Naive B cell (primary cell): ENCODE data around the gene SC5D. TPM values are rescaled to one million over a fixed set of nuclear protein-coding genes. Genes with fewer than 3 reads are reported as not detected.

Experiments used
- ATAC-seq, 2 donors: fragments of 150-1000 bp; cut with Tn5 transposase; 2 replicates each; pipeline ENCODE4 v1.10.0; 2021; ENCODE audit warnings: low read depth in 2 of 2, mild to moderate bottlenecking in 2 of 2, moderate library complexity in 2 of 2
- DNase-seq: peaks from one replicate; pipeline ENCODE4 v3.0.0; 2022
- H3K27ac Mint-ChIP-seq, 6 donors: one replicate each; pipeline ENCODE4 v1.8.0; 2020 to 2022; ENCODE audit warnings: mild to moderate bottlenecking in 6 of 6, mixed read lengths in 6 of 6, moderate library complexity in 5 of 6, inconsistent platforms in 2 of 6
- H3K27me3 Mint-ChIP-seq, 3 donors: one replicate each; pipeline ENCODE4 v1.8.0; 2021 to 2022; ENCODE audit warnings: mixed read lengths in 3 of 3, mild to moderate bottlenecking in 1 of 3
- H3K36me3 Mint-ChIP-seq, 2 donors: one replicate each; pipeline ENCODE4 v1.8.0; 2020 to 2022; ENCODE audit warnings: mixed read lengths in 2 of 2, inconsistent platforms in 1 of 2, mild to moderate bottlenecking in 1 of 2
- H3K4me1 Mint-ChIP-seq, 3 donors: one replicate each; pipeline ENCODE4 v1.8.0; 2020 to 2022; ENCODE audit warnings: mixed read lengths in 3 of 3, inconsistent platforms in 1 of 3, mild to moderate bottlenecking in 1 of 3, moderate library complexity in 1 of 3
- H3K4me3 Mint-ChIP-seq, 8 donors: one replicate each; pipeline ENCODE4 v1.8.0; 2020 to 2022; ENCODE audit warnings: mild to moderate bottlenecking in 8 of 8, mixed read lengths in 8 of 8, moderate library complexity in 8 of 8, inconsistent platforms in 2 of 8
- H3K9me3 Mint-ChIP-seq, 7 donors: one replicate each; pipeline ENCODE4 v1.8.0; 2020 to 2022; ENCODE audit warnings: mixed read lengths in 7 of 7, mild to moderate bottlenecking in 5 of 7, inconsistent platforms in 2 of 7, moderate library complexity in 1 of 7
- polyA plus RNA-seq, 6 donors: library from polyadenylated mRNA; unstranded; fragments of 300-500 nt; fragmentation: Illumina TruSeq; gene quantifications; one replicate each; pipeline ENCODE4 v1.2.3, GENCODE V29; 2021; ENCODE audit warnings: low read depth in 6 of 6

The SC5D gene
- polyA plus RNA-seq, 6 donors from 2014 or later = 11.1 to 17.6 (median 14.9) TPM

- ATAC-seq = no peak
- peaks cover 7 to 22% (median 15%) of the 10 kb centered on the region in 7 donors for H3K9me3 Mint-ChIP-seq
- H3K36me3 Mint-ChIP-seq = peaks cover 0 to 20% of the 10 kb centered on the region in 2 donors
- H3K4me3 Mint-ChIP-seq = no peak overlapping the region
- H3K4me1 Mint-ChIP-seq = no peaks in the 10 kb centered on the region
- H3K27me3 Mint-ChIP-seq = peaks cover 46 to 88% (median 74%) of the 10 kb centered on the region in 3 donors
- no peak overlapping the region for H3K27ac Mint-ChIP-seq
- DNase-seq = no peak
Observed at GRCh38 chr11:121265586-121265985, 27.0 kb upstream of the SC5D start.

- peaks cover 0 to 5% (median under 1%) of the 10 kb centered on the region in 7 donors for H3K9me3 Mint-ChIP-seq
- H3K4me3 Mint-ChIP-seq = no peak overlapping the region
- peaks cover 0 to 2% (median 0%) of the 10 kb centered on the region in 3 donors for H3K4me1 Mint-ChIP-seq
- H3K27ac Mint-ChIP-seq = no peak overlapping the region
- peaks cover 0 to 3% of the 10 kb centered on the region in 2 donors for H3K36me3 Mint-ChIP-seq
- DNase-seq = no peak
- ATAC-seq = no peak
- H3K27me3 Mint-ChIP-seq = peaks cover 37 to 81% (median 65%) of the 10 kb centered on the region in 3 donors
Observed at GRCh38 chr11:121268581-121268980, 24.0 kb upstream of the SC5D start.

- no peak overlapping the region for H3K4me3 Mint-ChIP-seq
- H3K27me3 Mint-ChIP-seq = peaks cover 36 to 71% (median 61%) of the 10 kb centered on the region in 3 donors
- no peak for ATAC-seq
- peaks cover 0 to 2% (median 0%) of the 10 kb centered on the region in 3 donors for H3K4me1 Mint-ChIP-seq
- DNase-seq = no peak
- no peaks in the 10 kb centered on the region for H3K36me3 Mint-ChIP-seq
- no peaks in the 10 kb centered on the region for H3K9me3 Mint-ChIP-seq
- no peak overlapping the region for H3K27ac Mint-ChIP-seq
Observed at GRCh38 chr11:121270001-121270678, 22.4 kb upstream of the SC5D start.

GRCh38 chr11:121274332-121274991, 18.1 kb upstream of the SC5D start:
- Mint-ChIP-seq H3K27ac (no peak overlapping the region), H3K36me3 (peaks cover 0 to 10% of the 10 kb centered on the region in 2 donors), H3K4me3 (no peak overlapping the region), H3K27me3 (peaks cover 5 to 55% (median 41%) of the 10 kb centered on the region in 3 donors), H3K4me1 (peaks cover 0 to 2% (median 0%) of the 10 kb centered on the region in 3 donors), H3K9me3 (peaks cover 0 to 16% (median 7%) of the 10 kb centered on the region in 7 donors)
- ATAC-seq = no peak
- no peak for DNase-seq

- H3K27me3 Mint-ChIP-seq = peaks cover 24 to 82% (median 71%) of the 10 kb centered on the region in 3 donors
- H3K4me3 Mint-ChIP-seq = no peak overlapping the region
- H3K9me3 Mint-ChIP-seq = peaks cover 4 to 15% (median 10%) of the 10 kb centered on the region in 7 donors
- no peak overlapping the region for H3K27ac Mint-ChIP-seq
- ATAC-seq (no peak), DNase-seq (no peak)
- peaks cover 0 to 7% (median 6%) of the 10 kb centered on the region in 3 donors for H3K4me1 Mint-ChIP-seq
- H3K36me3 Mint-ChIP-seq = peaks cover 4 to 21% of the 10 kb centered on the region in 2 donors
Observed at GRCh38 chr11:121281698-121282097, 10.9 kb upstream of the SC5D start.

GRCh38 chr11:121282386-121282785, 10.2 kb upstream of the SC5D start:
- Mint-ChIP-seq H3K4me3 (no peak overlapping the region), H3K36me3 (peaks cover 4 to 21% of the 10 kb centered on the region in 2 donors), H3K9me3 (peaks cover 4 to 14% (median 10%) of the 10 kb centered on the region in 7 donors), H3K4me1 (peaks cover 0 to 7% (median 6%) of the 10 kb centered on the region in 3 donors), H3K27ac (no peak overlapping the region), H3K27me3 (peaks cover 24 to 76% (median 71%) of the 10 kb centered on the region in 3 donors)
- ATAC-seq (no peak), DNase-seq (no peak)

- Mint-ChIP-seq H3K36me3 (peaks cover 4 to 21% of the 10 kb centered on the region in 2 donors), H3K4me1 (peaks cover 0 to 7% (median 6%) of the 10 kb centered on the region in 3 donors), H3K27me3 (peaks cover 24 to 70% (median 70%) of the 10 kb centered on the region in 3 donors), H3K4me3 (peak overlapping the region in 1 of 8 donors; percentile 53), H3K27ac (peak overlapping the region in 2 of 6 donors; percentile 13 to 53), H3K9me3 (peaks cover 3 to 13% (median 9%) of the 10 kb centered on the region in 7 donors)
- DNase-seq = no peak
- peak; percentile 39 to 73 for ATAC-seq
Observed at GRCh38 chr11:121282886-121283502, 9.6 kb upstream of the SC5D start.

- H3K27ac Mint-ChIP-seq = peak overlapping the region in 4 of 6 donors; percentile 59 to 100 (median 100)
- H3K4me3 Mint-ChIP-seq = peak overlapping the region in 5 of 8 donors; percentile 92 to 99 (median 98)
- peaks cover 0 to 5% of the 10 kb centered on the region in 2 donors for H3K36me3 Mint-ChIP-seq
- no peak for ATAC-seq
- H3K9me3 Mint-ChIP-seq = peaks cover 0 to 2% (median 0%) of the 10 kb centered on the region in 7 donors
- peaks cover 24 to 42% (median 35%) of the 10 kb centered on the region in 3 donors for H3K4me1 Mint-ChIP-seq
- DNase-seq = no peak
- no peaks in the 10 kb centered on the region for H3K27me3 Mint-ChIP-seq
Observed at GRCh38 chr11:121291319-121291718, 1.3 kb upstream of the SC5D start.

- ATAC-seq (peak; percentile 59 to 69), DNase-seq (no peak)
- peaks cover 0 to 2% (median 0%) of the 10 kb centered on the region in 7 donors for H3K9me3 Mint-ChIP-seq
- peaks cover 0 to 7% of the 10 kb centered on the region in 2 donors for H3K36me3 Mint-ChIP-seq
- peak overlapping the region; percentile 91 to 99 (median 98) for H3K4me3 Mint-ChIP-seq
- H3K27ac Mint-ChIP-seq = peak overlapping the region; percentile 99 to 100 (median 100)
- no peaks in the 10 kb centered on the region for H3K27me3 Mint-ChIP-seq
- H3K4me1 Mint-ChIP-seq = peaks cover 26 to 46% (median 38%) of the 10 kb centered on the region in 3 donors
Observed at GRCh38 chr11:121291896-121292494, 576 bp upstream of the SC5D start.

GRCh38 chr11:121293288-121293594, 670 bp downstream of the SC5D start:
- H3K27ac Mint-ChIP-seq = peak overlapping the region; percentile 99 to 100 (median 100)
- no peaks in the 10 kb centered on the region for H3K27me3 Mint-ChIP-seq
- DNase-seq (no peak), ATAC-seq (no peak)
- peak overlapping the region; percentile 91 to 99 (median 98) for H3K4me3 Mint-ChIP-seq
- H3K4me1 Mint-ChIP-seq = peaks cover 31 to 46% (median 46%) of the 10 kb centered on the region in 3 donors
- peaks cover 0 to 2% (median 0%) of the 10 kb centered on the region in 7 donors for H3K9me3 Mint-ChIP-seq
- peaks cover 0 to 7% of the 10 kb centered on the region in 2 donors for H3K36me3 Mint-ChIP-seq

GRCh38 chr11:121295246-121296029, 2.9 kb downstream of the SC5D start:
- peaks cover 5 to 7% of the 10 kb centered on the region in 2 donors for H3K36me3 Mint-ChIP-seq
- peak overlapping the region in 4 of 6 donors; percentile 40 to 91 (median 54) for H3K27ac Mint-ChIP-seq
- no peaks in the 10 kb centered on the region for H3K9me3 Mint-ChIP-seq
- no peaks in the 10 kb centered on the region for H3K27me3 Mint-ChIP-seq
- peak overlapping the region in 1 of 8 donors; percentile 51 for H3K4me3 Mint-ChIP-seq
- ATAC-seq (no peak), DNase-seq (no peak)
- peaks cover 36 to 54% (median 53%) of the 10 kb centered on the region in 3 donors for H3K4me1 Mint-ChIP-seq

- H3K4me1 Mint-ChIP-seq = peaks cover 26 to 57% (median 43%) of the 10 kb centered on the region in 3 donors
- H3K36me3 Mint-ChIP-seq = peaks cover 5 to 7% of the 10 kb centered on the region in 2 donors
- H3K27ac Mint-ChIP-seq = peak overlapping the region in 2 of 6 donors; percentile 9 to 53
- DNase-seq (no peak), ATAC-seq (no peak)
- no peak overlapping the region for H3K4me3 Mint-ChIP-seq
- no peaks in the 10 kb centered on the region for H3K27me3 Mint-ChIP-seq
- no peaks in the 10 kb centered on the region for H3K9me3 Mint-ChIP-seq
Observed at GRCh38 chr11:121297872-121298271, 5.3 kb downstream of the SC5D start.
